ENCODE measurements around the gene HPSE2.

Gene HPSE2

GRCh38 chr10:98971464-98971863 lies 264.2 kb downstream of the HPSE2 start:
- no peaks in the 10 kb centered on the region for H3K9me2 ChIP-seq (replicated peaks; ENCODE audit: insufficient read depth, low read length)
- H3K9me3 ChIP-seq (ENCODE audit: insufficient read depth, low read length), result no peaks in the 10 kb centered on the region
- H3K9ac ChIP-seq (ENCODE audit: low read length), result no peak overlapping the region
- no peaks in the 10 kb centered on the region for H3K36me3 ChIP-seq (ENCODE audit: low read length)
- no peak overlapping the region for H3K4me2 ChIP-seq (ENCODE audit: low read depth, low read length, poor library complexity, severe bottlenecking)
- no peak overlapping the region for H3K4me3 ChIP-seq (ENCODE audit: insufficient read depth, low read length, poor library complexity, severe bottlenecking)
- H3K27ac ChIP-seq (ENCODE audit: low read depth, low read length), result no peak overlapping the region
- no peak for TF ChIP-seq EZH2phosphoT487 (conservative IDR thresholded peaks at IDR 0.05; ENCODE audit: low read length)
- TF ChIP-seq CTCF (IDR thresholded peaks at IDR 0.05; ENCODE audit: insufficient read depth, low read length, poor library complexity, severe bottlenecking), result no peak
- H3K27me3 ChIP-seq (ENCODE audit: low read length), result no peaks in the 10 kb centered on the region
- H4K20me1 ChIP-seq (ENCODE audit: low read depth, low read length), result no peaks in the 10 kb centered on the region
- H2AFZ ChIP-seq (ENCODE audit: low read depth, low read length, severe bottlenecking), result no peak overlapping the region
- no peaks in the 10 kb centered on the region for H3F3A ChIP-seq (ENCODE audit: insufficient read depth)
- H3K79me2 ChIP-seq (ENCODE audit: insufficient read depth, low read length), result no peaks in the 10 kb centered on the region

- no peaks in the 10 kb centered on the region for H3F3A ChIP-seq (ENCODE audit: insufficient read depth)
- no peaks in the 10 kb centered on the region for H3K36me3 ChIP-seq (ENCODE audit: low read length)
- no peak overlapping the region for H3K27ac ChIP-seq (ENCODE audit: low read depth, low read length)
- no peak overlapping the region for H3K9ac ChIP-seq (ENCODE audit: low read length)
- H4K20me1 ChIP-seq (ENCODE audit: low read depth, low read length), result no peaks in the 10 kb centered on the region
- no peaks in the 10 kb centered on the region for H3K79me2 ChIP-seq (ENCODE audit: insufficient read depth, low read length)
- no peaks in the 10 kb centered on the region for H3K9me3 ChIP-seq (ENCODE audit: insufficient read depth, low read length)
- TF ChIP-seq EZH2phosphoT487 (conservative IDR thresholded peaks at IDR 0.05; ENCODE audit: low read length) (no peak), CTCF (IDR thresholded peaks at IDR 0.05; ENCODE audit: insufficient read depth, low read length, poor library complexity, severe bottlenecking) (no peak)
- H3K9me2 ChIP-seq (replicated peaks; ENCODE audit: insufficient read depth, low read length), result no peaks in the 10 kb centered on the region
- H2AFZ ChIP-seq (ENCODE audit: low read depth, low read length, severe bottlenecking), result no peak overlapping the region
- H3K4me2 ChIP-seq (ENCODE audit: low read depth, low read length, poor library complexity, severe bottlenecking), result no peak overlapping the region
- no peak overlapping the region for H3K4me3 ChIP-seq (ENCODE audit: insufficient read depth, low read length, poor library complexity, severe bottlenecking)
- no peaks in the 10 kb centered on the region for H3K27me3 ChIP-seq (ENCODE audit: low read length)
Observed at GRCh38 chr10:98967601-98968000, 268.1 kb downstream of the HPSE2 start.

- no peaks in the 10 kb centered on the region for H4K20me1 ChIP-seq (ENCODE audit: low read depth, low read length)
- TF ChIP-seq CTCF (IDR thresholded peaks at IDR 0.05; ENCODE audit: insufficient read depth, low read length, poor library complexity, severe bottlenecking) (no peak), EZH2phosphoT487 (conservative IDR thresholded peaks at IDR 0.05; ENCODE audit: low read length) (no peak)
- no peak overlapping the region for H3K9ac ChIP-seq (ENCODE audit: low read length)
- no peaks in the 10 kb centered on the region for H3F3A ChIP-seq (ENCODE audit: insufficient read depth)
- no peaks in the 10 kb centered on the region for H3K79me2 ChIP-seq (ENCODE audit: insufficient read depth, low read length)
- no peaks in the 10 kb centered on the region for H3K36me3 ChIP-seq (ENCODE audit: low read length)
- H3K4me3 ChIP-seq (ENCODE audit: insufficient read depth, low read length, poor library complexity, severe bottlenecking), result no peak overlapping the region
- H2AFZ ChIP-seq (ENCODE audit: low read depth, low read length, severe bottlenecking), result no peak overlapping the region
- no peak overlapping the region for H3K4me2 ChIP-seq (ENCODE audit: low read depth, low read length, poor library complexity, severe bottlenecking)
- no peaks in the 10 kb centered on the region for H3K9me3 ChIP-seq (ENCODE audit: insufficient read depth, low read length)
- H3K27me3 ChIP-seq (ENCODE audit: low read length), result no peaks in the 10 kb centered on the region
- no peak overlapping the region for H3K27ac ChIP-seq (ENCODE audit: low read depth, low read length)
- no peaks in the 10 kb centered on the region for H3K9me2 ChIP-seq (replicated peaks; ENCODE audit: insufficient read depth, low read length)
Observed at GRCh38 chr10:98963608-98964007, 272.0 kb downstream of the HPSE2 start.
